T-cell (primary cell): ENCODE measurements around the gene MARCHF9. TPM values are rescaled to one million over a fixed set of nuclear protein-coding genes. Genes with fewer than 3 reads are reported as not detected.
A peak's percentile ranks its signal among the peaks of the same experiment; 100 is the strongest.

Experiments used
- ATAC-seq, 4 experiments: fragments of 200-7000 bp in 3 of 4; fragments of 150-1000 bp in 1 of 4; cut with Tn5 transposase; replicated peaks in 1 of 4; 1 replicate in 3 of 4; 2 replicates in 1 of 4; pipeline ENCODE4 v1.10.0; 2021; ENCODE audit warnings: moderate library complexity in 3 of 4, mild to moderate bottlenecking in 2 of 4, moderate number of reproducible peaks in 1 of 4
- CTCF ChIA-PET, 2 donors: fragments of 300-600 bp; sonication (Branson Sonifier 250); formaldehyde crosslinking; loops; one replicate each; lab custom pipeline; 2022; ENCODE audit warnings: antibody characterized with exemption in 2 of 2; lab: Charles Lee
- POLR2A ChIA-PET, 2 donors: fragments of 300-600 bp; sonication (Branson Sonifier 250); formaldehyde crosslinking; loops; one replicate each; lab custom pipeline; 2022; ENCODE audit warnings: antibody characterized with exemption in 2 of 2; lab: Charles Lee
- DNase-seq, 35 experiments: peaks; one replicate each; pipeline versions ENCODE4 v3.0.0 to v3.0.0-alpha.2; 2013 to 2023
- H3K27ac ChIP-seq: one replicate; pipeline ENCODE4 v1.5.1; 2013; ENCODE audit warnings: low read length
- H3K27me3 ChIP-seq, 2 experiments: replicated peaks in 1 of 2; 1 replicate in 1 of 2; 2 replicates in 1 of 2; pipeline versions ENCODE4 v1.6.1 to v1.7.0; 2013; ENCODE audit warnings: low read length in 1 of 2, mixed read lengths in 1 of 2; ENCODE audit not compliant: control insufficient read depth in 2 of 2, insufficient read depth in 2 of 2; ENCODE audit errors: extremely low read depth in 1 of 2
- H3K36me3 ChIP-seq, 2 donors: 1 replicate in 1 of 2; 2 replicates in 1 of 2; pipeline versions ENCODE4 v1.6.1 to v1.7.0; 2013; ENCODE audit warnings: low read length in 1 of 2; ENCODE audit not compliant: control insufficient read depth in 2 of 2, insufficient read depth in 1 of 2; ENCODE audit errors: extremely low read depth in 1 of 2
- H3K4me1 ChIP-seq, 2 experiments: 1 replicate in 1 of 2; 2 replicates in 1 of 2; pipeline versions ENCODE4 v1.6.1 to v1.7.0; 2013; ENCODE audit warnings: low read length in 2 of 2, mixed read lengths in 1 of 2; ENCODE audit not compliant: insufficient read depth in 2 of 2, control insufficient read depth in 1 of 2; ENCODE audit errors: extremely low read depth in 1 of 2
- H3K4me3 ChIP-seq, 2 donors: 1 replicate in 1 of 2; 2 replicates in 1 of 2; pipeline versions ENCODE4 v1.5.1 to v1.7.0; 2013; ENCODE audit warnings: mild to moderate bottlenecking in 2 of 2, low read length in 1 of 2, moderate library complexity in 1 of 2; ENCODE audit not compliant: control insufficient read depth in 1 of 2; ENCODE audit errors: extremely low read depth in 1 of 2
- H3K9me3 ChIP-seq: 2 replicates; pipeline ENCODE4 v1.7.0; 2013
- H3K27ac Mint-ChIP-seq, 2 donors: one replicate each; pipeline ENCODE4 v1.8.0; 2020 to 2021; ENCODE audit warnings: mild to moderate bottlenecking in 2 of 2, mixed read lengths in 2 of 2
- H3K27me3 Mint-ChIP-seq, 2 donors: one replicate each; pipeline ENCODE4 v1.8.0; 2021 to 2022; ENCODE audit warnings: mixed read lengths in 2 of 2
- H3K36me3 Mint-ChIP-seq: one replicate; pipeline ENCODE4 v1.8.0; 2021; ENCODE audit warnings: mixed read lengths
- H3K4me1 Mint-ChIP-seq, 3 donors: one replicate each; pipeline ENCODE4 v1.8.0; 2020 to 2022; ENCODE audit warnings: mixed read lengths in 3 of 3, mild to moderate bottlenecking in 1 of 3
- H3K4me3 Mint-ChIP-seq, 3 donors: one replicate each; pipeline ENCODE4 v1.8.0; 2020 to 2022; ENCODE audit warnings: mild to moderate bottlenecking in 3 of 3, mixed read lengths in 3 of 3, moderate library complexity in 3 of 3
- H3K9me3 Mint-ChIP-seq, 3 donors: one replicate each; pipeline ENCODE4 v1.8.0; 2020 to 2022; ENCODE audit warnings: mixed read lengths in 3 of 3
- WGBS: methylation state at CpG from one replicate; pipeline ENCODE4 v1.1.5; 2013; ENCODE audit warnings: missing lambda C conversion rate; ENCODE audit not compliant: insufficient coverage; 5-methylcytosine and 5-hydroxymethylcytosine counted together
- total RNA-seq, 35 experiments: library from RNA in 6 of 35; stranded (reverse) in 6 of 35; fragments of 120-200 nt in 1 of 35; gene quantifications; one replicate each; pipeline versions ENCODE4 v1.2.1 to v1.2.4 and lab custom pipeline; 2013 to 2026

MARCHF9 gene
- total RNA-seq, 5 donors from 2014 or later (not counting 1 experiment from before 2014, with no cell fraction given): 45.4 to 72.9 (median 71.7) TPM

- DNase-seq: no peak
- Histone ChIP-seq H3K36me3 (peaks cover 28 to 59% of the 10 kb centered on the region in 2 donors), H3K27me3 (no peaks in the 10 kb centered on the region), H3K27ac (no peak overlapping the region), H3K4me3 (no peak overlapping the region), H3K4me1 (peaks cover 0 to 15% of the 10 kb centered on the region in 2 experiments), H3K9me3 (no peaks in the 10 kb centered on the region)
- Mint-ChIP-seq H3K9me3 (no peaks in the 10 kb centered on the region), H3K27ac (peak overlapping the region; percentile 38 to 66), H3K4me1 (peaks cover 19 to 24% (median 19%) of the 10 kb centered on the region in 3 donors), H3K36me3 (peaks cover 34% of the 10 kb centered on the region), H3K27me3 (no peaks in the 10 kb centered on the region), H3K4me3 (no peak overlapping the region)
- ATAC-seq: peak in 1 of 4 experiments; percentile 29
- ChIA-PET POLR2A (interaction anchor here in 1 of 2 donors (0.6 to 0.7 kb wide), 2 partner anchors 128 to 1711 kb away, joined by 6 to 8 read pairs; no protein-coding TSS in a partner anchor), CTCF (interaction anchor here in 1 of 2 donors (0.6 kb wide), 1 partner anchor 1805 kb away, joined by 3 read pairs; no protein-coding TSS in a partner anchor)
- WGBS: 83% methylated on average over 2 of the region's 11 CpGs
Observed at GRCh38 chr12:57722716-57723629, 31.9 kb upstream of the MARCHF9 start.

GRCh38 chr12:57723630-57723962 lies 31.3 kb upstream of the MARCHF9 start:
- ChIA-PET CTCF (interaction anchor here in 1 of 2 donors (0.6 kb wide), 1 partner anchor 1805 kb away, joined by 3 read pairs; no protein-coding TSS in a partner anchor), POLR2A (no interaction called here)
- no peaks in the 10 kb centered on the region for H3K27me3 ChIP-seq
- H3K27ac ChIP-seq: no peak overlapping the region
- Mint-ChIP-seq H3K4me3 (no peak overlapping the region), H3K27ac (peak overlapping the region; percentile 7 to 66), H3K27me3 (no peaks in the 10 kb centered on the region), H3K4me1 (peaks cover 19 to 24% (median 19%) of the 10 kb centered on the region in 3 donors), H3K36me3 (peaks cover 36% of the 10 kb centered on the region), H3K9me3 (no peaks in the 10 kb centered on the region)
- H3K36me3 ChIP-seq: peaks cover 27 to 59% of the 10 kb centered on the region in 2 donors
- DNase-seq: no peak
- ATAC-seq: no peak
- no peaks in the 10 kb centered on the region for H3K9me3 ChIP-seq
- H3K4me3 ChIP-seq: no peak overlapping the region
- no CpG with 5 or more reads among the region's 2 CpGs for WGBS
- peaks cover 0 to 15% of the 10 kb centered on the region in 2 experiments for H3K4me1 ChIP-seq

- Mint-ChIP-seq H3K27me3 (no peaks in the 10 kb centered on the region), H3K27ac (peak overlapping the region; percentile 68 to 83), H3K4me3 (no peak overlapping the region), H3K36me3 (peaks cover 34% of the 10 kb centered on the region), H3K4me1 (peaks cover 19 to 24% (median 19%) of the 10 kb centered on the region in 3 donors), H3K9me3 (no peaks in the 10 kb centered on the region)
- DNase-seq (no peak), ATAC-seq (peak in 3 of 4 experiments; percentile 15 to 21 (median 17))
- Histone ChIP-seq H3K27ac (no peak overlapping the region), H3K36me3 (peaks cover 21 to 57% of the 10 kb centered on the region in 2 donors), H3K4me3 (no peak overlapping the region), H3K27me3 (no peaks in the 10 kb centered on the region), H3K9me3 (no peaks in the 10 kb centered on the region), H3K4me1 (peaks cover 0 to 15% of the 10 kb centered on the region in 2 experiments)
- POLR2A ChIA-PET: interaction anchor here in 1 of 2 donors (0.5 kb wide), 1 partner anchor 35 kb away, joined by 3 read pairs; no protein-coding TSS in a partner anchor
- 96% methylated on average over 7 of the region's 12 CpGs for WGBS
- CTCF ChIA-PET: interaction anchor here in 1 of 2 donors (0.6 kb wide), 2 partner anchors 16 to 1806 kb away, joined by 3 read pairs; no protein-coding TSS in a partner anchor
Observed at GRCh38 chr12:57724003-57724935, 30.6 kb upstream of the MARCHF9 start.

- Histone ChIP-seq H3K27ac (no peak overlapping the region), H3K36me3 (peaks cover 20 to 57% of the 10 kb centered on the region in 2 donors), H3K4me3 (no peak overlapping the region), H3K4me1 (peaks cover 0 to 15% of the 10 kb centered on the region in 2 experiments), H3K9me3 (no peaks in the 10 kb centered on the region), H3K27me3 (no peaks in the 10 kb centered on the region)
- Mint-ChIP-seq H3K4me1 (peaks cover 14 to 24% (median 19%) of the 10 kb centered on the region in 3 donors), H3K27me3 (no peaks in the 10 kb centered on the region), H3K36me3 (peaks cover 32% of the 10 kb centered on the region), H3K9me3 (no peaks in the 10 kb centered on the region), H3K27ac (peak overlapping the region; percentile 68 to 83), H3K4me3 (no peak overlapping the region)
- ChIA-PET POLR2A (interaction anchor here (0.5 kb wide), 2 partner anchors 36 to 1097 kb away, joined by 3 to 4 read pairs; no protein-coding TSS in a partner anchor), CTCF (no interaction called here)
- DNase-seq (no peak), ATAC-seq (peak in 1 of 4 experiments; percentile 11)
- 85% methylated on average over 1 of the region's 11 CpGs for WGBS
Observed at GRCh38 chr12:57724936-57725740, 29.8 kb upstream of the MARCHF9 start.

- peak overlapping the region in 1 of 3 donors; percentile 30 for H3K4me3 Mint-ChIP-seq
- ATAC-seq (peak in 1 of 4 experiments; percentile 9), DNase-seq (no peak)
- H3K27ac Mint-ChIP-seq: peak overlapping the region in 1 of 2 donors; percentile 64
- H3K4me3 ChIP-seq: no peak overlapping the region
- WGBS: no CpG with 5 or more reads among the region's 10 CpGs
- no peaks in the 10 kb centered on the region for H3K27me3 Mint-ChIP-seq
- no peaks in the 10 kb centered on the region for H3K27me3 ChIP-seq
- POLR2A ChIA-PET: interaction anchor here in 1 of 2 donors (0.5 kb wide), 1 partner anchor 1097 kb away, joined by 4 read pairs; no protein-coding TSS in a partner anchor
- CTCF ChIA-PET: no interaction called here
- no peaks in the 10 kb centered on the region for H3K9me3 Mint-ChIP-seq
- H3K36me3 Mint-ChIP-seq: peaks cover 38% of the 10 kb centered on the region
- peaks cover 14 to 24% (median 19%) of the 10 kb centered on the region in 3 donors for H3K4me1 Mint-ChIP-seq
- H3K9me3 ChIP-seq: no peaks in the 10 kb centered on the region
- H3K27ac ChIP-seq: no peak overlapping the region
- H3K4me1 ChIP-seq: peaks cover 0 to 15% of the 10 kb centered on the region in 2 experiments
- peaks cover 22 to 57% of the 10 kb centered on the region in 2 donors for H3K36me3 ChIP-seq
Observed at GRCh38 chr12:57725851-57726150, 29.1 kb upstream of the MARCHF9 start.
